Adrenal gland (tissue), 5 donors: Measurements from ENCODE around the gene ITGB1BP1.

ENCODE experiments used
- CTCF ChIP-seq, 6 experiments: fragments of 450-650 bp in 4 of 6; fragments of 200-600 bp in 2 of 6; sonication (generic) in 1 of 6; IDR thresholded peaks; 1 replicate in 5 of 6; 2 replicates in 1 of 6; pipeline versions ENCODE4 v1.5.1 to v1.8.0; 2016 to 2021; ENCODE audit warnings: antibody characterized with exemption in 6 of 6, mild to moderate bottlenecking in 2 of 6, moderate library complexity in 1 of 6
- POLR2A ChIP-seq, 2 donors: fragments of 450-650 bp; IDR thresholded peaks; one replicate each; pipeline ENCODE4 v1.6.1; 2017; ENCODE audit warnings: antibody characterized with exemption in 2 of 2, mild to moderate bottlenecking in 2 of 2, moderate library complexity in 1 of 2
- donor health status: DM: no; HTN: no; CAD: no.

- TF ChIP-seq CTCF (IDR thresholded peaks at IDR 0.05) (no peak), POLR2A (IDR thresholded peaks at IDR 0.05) (no peak)
Measured at GRCh38 chr2:9418746-9419145, 4.6 kb downstream of the ITGB1BP1 start.
